Epithelial cell of alveolus of lung (primary cell): ENCODE data around the gene MRPL10. TPM values are rescaled to one million over a fixed set of nuclear protein-coding genes. Genes with fewer than 3 reads are reported as not detected.

Experiments
- total RNA-seq: library from RNA; depleted of rRNA; stranded (reverse); fragments of >200 nt; gene quantifications from 2 replicates; pipeline ENCODE4 v1.2.1, GENCODE V29; 2015

The MRPL10 gene
- 56.2 and 57.4 TPM in 2 replicates for total RNA-seq

DNA sequence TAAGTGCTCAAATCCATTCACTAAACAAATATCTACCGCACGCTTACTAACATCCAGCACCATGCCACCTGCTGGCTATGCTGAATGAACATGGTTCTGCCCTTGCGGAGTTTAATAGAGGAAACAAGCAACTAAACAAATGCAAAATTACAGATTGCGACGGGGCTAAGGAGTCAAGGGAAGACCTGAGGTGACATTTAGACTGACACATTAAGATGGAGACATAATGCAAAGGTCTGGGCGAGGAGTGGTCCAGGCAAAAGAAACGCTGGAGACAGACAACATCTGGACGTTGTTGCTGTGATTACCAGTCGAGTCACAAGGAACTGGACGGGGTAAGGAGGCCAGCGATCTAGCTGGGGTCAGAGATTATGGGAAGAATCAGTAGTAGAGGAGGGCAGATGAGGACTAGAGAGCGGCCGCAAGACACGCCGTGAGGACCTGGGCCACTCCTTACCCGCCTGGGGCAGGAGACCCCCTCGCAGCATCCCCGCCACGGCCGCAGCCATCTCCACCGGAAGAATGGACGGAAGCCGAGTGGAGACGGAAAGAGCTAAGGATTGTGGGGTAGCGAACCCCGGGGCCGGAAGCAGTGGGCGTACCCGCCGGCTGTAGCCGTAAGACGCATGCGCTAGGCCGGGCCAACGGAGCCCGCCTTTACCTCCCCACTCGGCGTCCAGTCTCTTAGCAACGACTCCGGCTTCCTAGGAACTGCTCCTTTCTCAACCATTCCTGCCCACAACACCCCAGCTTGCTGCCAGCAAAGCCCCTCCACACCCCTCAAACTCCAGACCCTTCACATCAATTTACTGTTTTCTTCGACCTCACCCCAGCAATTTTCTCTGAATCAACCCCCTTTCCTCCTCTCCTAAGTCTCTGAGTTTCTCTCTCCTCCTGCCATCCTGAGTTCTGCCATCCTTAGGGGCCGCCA is at the start of gene MRPL10, which contains the start of gene LRRC46:
Gene MRPL10 (minus strand): TSS at position 539 of the 931 bp plus-strand sequence. CDS start 30 bp downstream, at position 509.
Gene LRRC46 (plus strand): TSS at position 668 of the 931 bp plus-strand sequence. CDS start 320 bp downstream, outside the sequence.

DNA sequence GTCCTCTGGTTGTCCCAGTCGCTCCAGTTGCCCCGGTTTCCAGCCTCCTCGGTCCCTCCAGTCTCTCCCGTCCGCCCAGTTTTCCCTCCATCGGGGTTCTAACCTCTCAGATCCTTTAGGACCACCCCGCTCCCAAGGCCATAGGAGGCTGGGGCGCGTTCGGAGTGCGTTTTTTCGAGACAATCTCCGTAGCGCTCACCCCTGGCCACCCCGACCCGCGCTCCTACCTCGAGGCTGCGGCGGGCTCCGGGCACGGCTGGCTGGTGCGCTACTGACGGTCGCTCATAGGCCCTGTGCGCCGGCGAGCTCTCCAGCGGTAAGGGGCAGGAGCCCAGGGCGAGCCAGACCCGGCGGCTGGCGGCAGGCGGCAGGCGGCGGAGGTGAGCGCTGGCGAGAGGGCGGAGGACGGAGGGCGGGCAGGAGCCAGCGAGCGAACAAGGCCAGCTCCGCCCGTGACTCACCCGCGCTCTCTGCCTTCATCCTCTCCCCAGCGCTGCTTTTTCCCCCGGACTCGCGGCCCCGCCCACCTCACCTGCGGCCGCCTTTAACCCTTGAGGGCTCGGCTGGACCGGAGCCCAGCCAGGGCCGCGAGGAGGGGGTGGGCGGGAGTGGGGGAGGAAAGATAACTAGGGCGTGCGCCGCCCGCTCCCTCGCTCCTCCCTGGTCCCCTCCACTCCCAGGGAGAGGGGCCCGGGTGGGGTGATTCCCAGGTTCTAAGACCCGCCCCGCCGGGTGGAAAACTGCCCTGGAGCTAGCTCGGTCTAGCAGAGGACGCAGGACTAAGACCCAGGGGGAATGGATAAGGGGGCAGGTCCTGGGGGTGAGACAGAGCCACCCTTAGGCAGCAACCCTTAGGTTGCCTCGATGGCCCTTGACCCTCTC is 19.6 kb upstream of the MRPL10 start, which contains the start of gene SP6:
Gene SP6 (minus strand): TSS at position 472 of the 882 bp plus-strand sequence. CDS start 2,734 bp downstream, outside the sequence.

DNA sequence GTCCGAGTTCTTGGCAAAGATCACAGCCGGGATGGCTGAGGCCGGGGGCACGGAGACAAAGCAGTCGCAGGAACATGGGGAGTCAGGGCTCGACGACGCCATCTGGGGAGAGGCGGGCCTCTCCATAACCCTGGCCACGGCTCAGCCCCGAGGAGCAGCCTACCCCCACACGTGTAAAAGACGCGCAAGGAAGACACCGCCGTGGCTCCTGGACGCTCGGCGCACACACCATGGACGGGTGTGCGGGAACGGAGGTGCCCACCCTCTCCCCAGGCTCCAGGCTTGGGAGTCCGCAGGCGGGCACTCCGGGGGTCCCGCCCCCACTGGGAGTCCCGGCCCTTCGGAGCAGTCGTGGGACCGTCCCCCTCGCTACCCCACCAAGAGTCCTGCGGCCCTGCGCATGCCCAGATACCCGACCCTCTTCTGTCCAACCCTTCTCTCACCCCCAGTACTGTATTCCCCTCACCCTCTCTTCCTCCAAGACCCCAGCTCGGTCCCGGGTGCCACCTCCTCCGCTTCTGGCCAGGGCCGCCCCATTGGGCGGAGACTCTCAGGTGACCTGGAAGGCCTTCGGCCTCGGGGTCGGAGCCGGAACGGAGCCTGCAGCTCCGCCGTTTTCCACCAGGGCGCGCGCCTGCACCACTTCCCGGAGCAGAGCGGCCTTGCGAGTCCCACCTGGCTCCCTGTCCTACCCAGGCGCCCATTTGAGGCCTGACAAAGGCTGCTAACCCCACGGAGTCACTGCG is 9.6 kb upstream of the MRPL10 start, which contains the start of gene SCRN2:
Gene SCRN2 (minus strand): TSS at position 532 of the 746 bp plus-strand sequence. CDS start 430 bp downstream, at position 102.

DNA sequence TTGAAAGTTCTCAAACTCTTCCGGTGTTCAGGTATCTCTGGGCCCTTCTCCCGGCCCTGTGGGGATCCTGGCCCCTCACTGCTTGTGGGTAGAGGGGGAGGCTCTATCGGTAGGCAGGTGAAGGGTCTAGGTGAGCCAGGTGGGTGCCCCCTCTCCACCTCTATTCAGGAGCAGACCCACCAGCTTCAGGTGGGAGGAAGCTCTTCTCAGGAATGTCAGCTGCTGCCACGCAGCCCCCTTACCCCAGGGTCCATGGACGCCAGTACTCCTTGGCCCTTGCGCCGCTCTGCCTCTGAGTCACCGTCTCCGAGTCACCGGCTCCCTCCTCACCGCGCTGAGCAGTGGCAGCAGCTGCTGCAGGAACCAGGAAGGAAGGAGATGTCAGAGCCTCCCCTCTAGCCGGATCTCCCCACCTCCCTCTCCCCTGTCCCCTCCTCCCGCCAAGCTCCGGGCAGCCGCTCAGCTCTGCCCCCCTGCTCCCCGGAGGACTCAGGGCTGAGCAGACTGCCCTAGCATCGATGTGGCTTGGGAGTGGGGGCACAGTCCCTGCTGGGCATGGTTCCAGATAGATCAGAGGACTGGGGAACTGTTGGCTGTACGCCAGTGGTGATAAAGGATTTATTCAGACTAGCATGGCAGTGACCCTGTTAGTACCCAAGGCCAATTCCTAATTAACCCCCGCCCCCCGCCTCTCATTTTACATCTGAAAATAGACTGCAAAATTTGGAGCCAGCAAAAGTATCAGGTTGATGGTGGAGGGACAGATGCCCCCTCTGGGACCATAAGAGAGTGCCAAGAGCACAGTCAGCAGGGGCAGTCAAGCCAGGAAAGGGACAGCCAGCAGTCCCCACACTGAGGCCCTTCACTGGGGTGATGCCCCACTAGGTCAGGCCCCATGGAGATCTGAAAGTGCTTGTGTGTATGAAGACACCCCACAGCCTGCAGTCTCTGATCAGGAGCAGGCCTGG is 9.6 kb downstream of the MRPL10 start, which contains the start of gene OSBPL7:
Gene OSBPL7 (minus strand): TSS at position 371 of the 968 bp plus-strand sequence. CDS start 1,516 bp downstream, outside the sequence.

Other genes with a start within 250 kb of the MRPL10 start
- 172 and 270 TPM in 2 replicates for gene KPNB1, start 181.6 kb downstream of the MRPL10 start, total RNA-seq
- gene TBKBP1, start 137.4 kb downstream of the MRPL10 start, total RNA-seq = 4.5 and 12.9 TPM in 2 replicates
- gene TBX21, start 98.3 kb downstream of the MRPL10 start, total RNA-seq = 0.39 TPM in 1 of 2 replicates, not detected in the other
- 5.9 and 10.6 TPM in 2 replicates for gene OSBPL7, start 9.7 kb downstream of the MRPL10 start, total RNA-seq
- 0.13 TPM in 1 of 2 replicates, not detected in the other for gene LRRC46, start 129 bp upstream of the MRPL10 start, total RNA-seq
- gene SCRN2, start 9.7 kb upstream of the MRPL10 start, total RNA-seq = 16.8 and 27.5 TPM in 2 replicates
- gene SP6, start 19.6 kb upstream of the MRPL10 start, total RNA-seq = 0.13 TPM in 1 of 2 replicates, not detected in the other
- 2.1 and 4.6 TPM in 2 replicates for gene SP2, start 64.7 kb upstream of the MRPL10 start, total RNA-seq
- 17.2 and 32.7 TPM in 2 replicates for gene PNPO, start 110.0 kb upstream of the MRPL10 start, total RNA-seq
- 0.26 TPM in 1 of 2 replicates, not detected in the other for gene PRR15L, start 126.3 kb upstream of the MRPL10 start, total RNA-seq
- 32.2 and 58.6 TPM in 2 replicates for gene CDK5RAP3, start 139.6 kb upstream of the MRPL10 start, total RNA-seq
- gene COPZ2, start 206.3 kb upstream of the MRPL10 start, total RNA-seq = 34.8 and 54.0 TPM in 2 replicates
- gene NFE2L1, start 216.8 kb upstream of the MRPL10 start, total RNA-seq = 69.8 and 125 TPM in 2 replicates